HG03378 (cell line): ENCODE measurements around the gene ST7.
"Not testable (repeated sequence)": the region's sequence is repeated elsewhere in the genome, so short reads cannot be mapped to it uniquely, and the experiment has no call there.

Source experiments
- ATAC-seq: cut with Tn5 transposase; IDR thresholded peaks from one replicate; pipeline ENCODE4 v1.9.1; 2021; ENCODE audit warnings: mild to moderate bottlenecking, moderate library complexity; ENCODE audit not compliant: unreplicated experiment

The ST7 gene

GRCh38 chr7:116971153-116971552 lies 17.9 kb downstream of the ST7 start:
- not testable (repeated sequence) for ATAC-seq

- no peak for ATAC-seq
Observed at GRCh38 chr7:116971869-116972268, 18.6 kb downstream of the ST7 start.

- not testable (repeated sequence) for ATAC-seq
Observed at GRCh38 chr7:116975024-116975423, 21.7 kb downstream of the ST7 start.

- no peak for ATAC-seq
Observed at GRCh38 chr7:116977172-116977571, 23.9 kb downstream of the ST7 start.

- no peak for ATAC-seq
Observed at GRCh38 chr7:116978006-116978405, 24.7 kb downstream of the ST7 start.

- ATAC-seq = no peak
Observed at GRCh38 chr7:116979430-116979829, 26.1 kb downstream of the ST7 start.

GRCh38 chr7:116980354-116980753 lies 27.1 kb downstream of the ST7 start:
- ATAC-seq = no peak

GRCh38 chr7:116981939-116982338 lies 28.6 kb downstream of the ST7 start:
- ATAC-seq = peak; percentile 41

GRCh38 chr7:116984511-116984910 lies 31.2 kb downstream of the ST7 start:
- peak; percentile 12 for ATAC-seq

GRCh38 chr7:116984917-116985316 lies 31.6 kb downstream of the ST7 start:
- peak; percentile 53 for ATAC-seq

- ATAC-seq = no peak
Observed at GRCh38 chr7:116985575-116985974, 32.3 kb downstream of the ST7 start.

- no peak for ATAC-seq
Observed at GRCh38 chr7:116986611-116987565, 33.6 kb downstream of the ST7 start.

GRCh38 chr7:116988363-116988989 lies 35.2 kb downstream of the ST7 start:
- no peak for ATAC-seq

- no peak for ATAC-seq
Observed at GRCh38 chr7:116990056-116990455, 36.8 kb downstream of the ST7 start.

GRCh38 chr7:116991233-116991632 lies 37.9 kb downstream of the ST7 start:
- ATAC-seq = no peak

- no peak for ATAC-seq
Observed at GRCh38 chr7:116994611-116995010, 41.3 kb downstream of the ST7 start.

GRCh38 chr7:116997972-116998371 lies 44.7 kb downstream of the ST7 start:
- no peak for ATAC-seq

GRCh38 chr7:116998567-116999175 lies 45.4 kb downstream of the ST7 start:
- ATAC-seq = no peak

- no peak for ATAC-seq
Observed at GRCh38 chr7:116999311-116999710, 46.0 kb downstream of the ST7 start.

GRCh38 chr7:117001283-117001682 lies 48.0 kb downstream of the ST7 start:
- ATAC-seq = no peak

GRCh38 chr7:117004899-117005298 lies 51.6 kb downstream of the ST7 start:
- no peak for ATAC-seq

GRCh38 chr7:117005449-117005848 lies 52.1 kb downstream of the ST7 start:
- ATAC-seq = no peak
